ENCODE data around the gene NANOGP8. TPM values are rescaled to one million over a fixed set of nuclear protein-coding genes. Genes with fewer than 3 reads are reported as not detected.

The NANOGP8 gene
- total RNA-seq, 2 donors from 2014 or later = 0.81 TPM; not detected in 1

DNA sequence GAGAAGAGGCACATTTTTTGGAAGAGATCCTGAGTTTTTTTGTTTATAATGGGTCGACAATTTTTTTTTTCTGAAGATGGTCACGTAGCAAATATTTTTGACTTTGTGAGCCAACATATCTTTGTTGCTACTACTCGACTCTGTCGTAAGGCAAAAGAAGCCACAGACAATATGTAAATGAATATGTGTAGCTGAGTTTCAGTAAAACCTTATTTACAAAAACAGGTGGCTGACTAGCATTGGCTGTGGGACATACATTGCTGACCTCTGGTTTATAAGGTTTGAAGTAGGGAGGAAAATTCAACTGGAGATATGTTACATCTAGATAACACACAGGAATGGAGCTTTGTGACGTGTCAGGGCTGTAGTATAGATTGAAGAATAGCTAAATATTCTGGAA lies 22.5 kb upstream of the NANOGP8 start:
- no peak for DNase-seq (ENCODE audit: low spot score)
- TF ChIP-seq, protein P1, sequence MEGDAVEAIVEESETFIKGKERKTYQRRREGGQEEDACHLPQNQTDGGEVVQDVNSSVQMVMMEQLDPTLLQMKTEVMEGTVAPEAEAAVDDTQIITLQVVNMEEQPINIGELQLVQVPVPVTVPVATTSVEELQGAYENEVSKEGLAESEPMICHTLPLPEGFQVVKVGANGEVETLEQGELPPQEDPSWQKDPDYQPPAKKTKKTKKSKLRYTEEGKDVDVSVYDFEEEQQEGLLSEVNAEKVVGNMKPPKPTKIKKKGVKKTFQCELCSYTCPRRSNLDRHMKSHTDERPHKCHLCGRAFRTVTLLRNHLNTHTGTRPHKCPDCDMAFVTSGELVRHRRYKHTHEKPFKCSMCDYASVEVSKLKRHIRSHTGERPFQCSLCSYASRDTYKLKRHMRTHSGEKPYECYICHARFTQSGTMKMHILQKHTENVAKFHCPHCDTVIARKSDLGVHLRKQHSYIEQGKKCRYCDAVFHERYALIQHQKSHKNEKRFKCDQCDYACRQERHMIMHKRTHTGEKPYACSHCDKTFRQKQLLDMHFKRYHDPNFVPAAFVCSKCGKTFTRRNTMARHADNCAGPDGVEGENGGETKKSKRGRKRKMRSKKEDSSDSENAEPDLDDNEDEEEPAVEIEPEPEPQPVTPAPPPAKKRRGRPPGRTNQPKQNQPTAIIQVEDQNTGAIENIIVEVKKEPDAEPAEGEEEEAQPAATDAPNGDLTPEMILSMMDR (IDR thresholded peaks at IDR 0.05) = no peak
- Histone ChIP-seq H3K9me3 (no peaks in the 10 kb centered on the region), H3K27ac (no peak overlapping the region), H3K27me3 (replicated peaks; ENCODE audit: insufficient read depth) (no peaks in the 10 kb centered on the region), H3K36me3 (no peaks in the 10 kb centered on the region), H3K4me3 (no peak overlapping the region), H3K4me1 (ENCODE audit: control insufficient read depth in 1 of 2, low read depth in 2 of 2) (no peaks in the 10 kb centered on the region)
- no peak for ATAC-seq (ENCODE audit: insufficient number of reproducible peaks, low FRiP score, low read depth)

DNA sequence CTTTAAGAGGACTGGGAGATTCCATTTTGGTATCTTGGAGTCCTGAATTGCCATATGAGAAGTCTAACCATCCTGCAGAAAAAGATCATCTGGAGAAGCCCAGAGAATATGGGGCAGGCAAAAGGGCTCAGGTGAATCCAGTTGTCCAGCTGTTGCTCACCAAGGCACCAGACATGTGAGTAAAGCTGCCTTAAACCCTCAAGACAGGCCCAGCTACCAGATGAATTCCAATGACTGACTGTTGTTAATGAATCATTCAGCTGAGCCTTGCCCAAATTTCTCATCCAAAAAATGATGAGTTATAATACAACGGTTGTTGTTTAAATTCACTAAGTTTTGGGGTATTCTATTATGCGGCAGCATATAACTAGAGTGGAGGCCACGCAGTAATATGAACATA lies 22.0 kb upstream of the NANOGP8 start:
- Histone ChIP-seq H3K27ac (no peak overlapping the region), H3K27me3 (replicated peaks; ENCODE audit: insufficient read depth) (no peaks in the 10 kb centered on the region), H3K4me1 (ENCODE audit: control insufficient read depth in 1 of 2, low read depth in 2 of 2) (no peaks in the 10 kb centered on the region), H3K36me3 (no peaks in the 10 kb centered on the region), H3K4me3 (no peak overlapping the region), H3K9me3 (no peaks in the 10 kb centered on the region)
- no peak for ATAC-seq (ENCODE audit: insufficient number of reproducible peaks, low FRiP score, low read depth)
- TF ChIP-seq, protein P1 (IDR thresholded peaks at IDR 0.05) = no peak
- DNase-seq (ENCODE audit: low spot score) = no peak

DNA sequence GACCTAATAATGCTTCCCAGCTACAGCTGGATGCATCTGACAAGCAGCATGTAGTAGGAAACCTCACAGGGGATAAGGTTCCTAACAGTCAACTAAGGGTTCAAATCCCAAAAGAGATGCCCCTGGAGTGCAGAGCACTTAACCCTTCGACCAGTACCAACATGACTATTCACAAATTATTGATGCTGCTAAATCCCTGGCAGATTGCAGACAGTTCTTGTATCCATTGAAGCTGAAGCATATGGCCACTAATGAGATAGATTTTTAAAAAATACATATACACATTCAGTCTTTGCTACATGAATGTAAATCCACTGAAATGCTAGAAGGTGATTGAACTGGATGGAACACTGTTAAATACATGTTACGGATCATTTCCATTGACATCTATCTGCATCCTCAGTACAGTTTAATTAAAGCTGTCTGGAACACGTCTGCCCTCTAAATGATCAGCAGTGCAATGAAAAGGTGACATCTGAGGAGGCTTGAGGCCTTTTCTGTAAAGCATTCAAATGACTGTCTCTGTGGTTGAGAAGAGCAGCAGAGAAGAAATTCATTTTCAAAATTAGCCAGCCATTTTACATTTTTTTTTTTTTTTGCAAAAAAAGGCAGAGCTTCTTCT lies 19.5 kb upstream of the NANOGP8 start:
- DNase-seq (ENCODE audit: low spot score) (no peak), ATAC-seq (ENCODE audit: insufficient number of reproducible peaks, low FRiP score, low read depth) (no peak)
- Histone ChIP-seq H3K4me3 (no peak overlapping the region), H3K27me3 (replicated peaks; ENCODE audit: insufficient read depth) (no peaks in the 10 kb centered on the region), H3K27ac (no peak overlapping the region), H3K9me3 (no peaks in the 10 kb centered on the region), H3K36me3 (no peaks in the 10 kb centered on the region), H3K4me1 (ENCODE audit: control insufficient read depth in 1 of 2, low read depth in 2 of 2) (no peaks in the 10 kb centered on the region)
- TF ChIP-seq, protein P1 (IDR thresholded peaks at IDR 0.05) = no peak

DNA sequence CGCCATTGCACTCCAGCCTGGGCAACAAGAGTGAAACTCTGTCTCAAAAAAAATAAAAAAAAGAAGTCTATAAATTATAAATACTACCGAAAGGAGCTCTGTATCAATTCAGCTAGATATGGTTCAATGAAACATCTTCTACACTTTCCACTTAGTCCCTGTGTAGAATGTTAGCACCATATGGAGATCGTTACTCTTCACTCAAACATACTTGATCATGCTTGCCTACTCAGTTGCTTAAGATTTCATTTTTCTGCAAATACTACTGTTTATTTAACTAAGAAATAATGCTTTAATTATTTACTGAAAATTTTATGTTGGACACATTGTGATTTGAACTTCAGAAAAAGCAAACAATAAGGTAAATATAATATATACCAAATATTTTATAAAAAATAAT lies 17.1 kb upstream of the NANOGP8 start:
- H3K27me3 ChIP-seq (replicated peaks; ENCODE audit: insufficient read depth) = no peaks in the 10 kb centered on the region
- H3K27ac ChIP-seq = no peak overlapping the region
- DNase-seq (ENCODE audit: low spot score) (no peak), ATAC-seq (ENCODE audit: insufficient number of reproducible peaks, low FRiP score, low read depth) (no peak)
- TF ChIP-seq, protein P1 (IDR thresholded peaks at IDR 0.05) = no peak
- no peaks in the 10 kb centered on the region for H3K9me3 ChIP-seq
- no peaks in the 10 kb centered on the region for H3K36me3 ChIP-seq
- no peak overlapping the region for H3K4me3 ChIP-seq
- no peaks in the 10 kb centered on the region for H3K4me1 ChIP-seq (ENCODE audit: control insufficient read depth in 1 of 2, low read depth in 2 of 2)

DNA sequence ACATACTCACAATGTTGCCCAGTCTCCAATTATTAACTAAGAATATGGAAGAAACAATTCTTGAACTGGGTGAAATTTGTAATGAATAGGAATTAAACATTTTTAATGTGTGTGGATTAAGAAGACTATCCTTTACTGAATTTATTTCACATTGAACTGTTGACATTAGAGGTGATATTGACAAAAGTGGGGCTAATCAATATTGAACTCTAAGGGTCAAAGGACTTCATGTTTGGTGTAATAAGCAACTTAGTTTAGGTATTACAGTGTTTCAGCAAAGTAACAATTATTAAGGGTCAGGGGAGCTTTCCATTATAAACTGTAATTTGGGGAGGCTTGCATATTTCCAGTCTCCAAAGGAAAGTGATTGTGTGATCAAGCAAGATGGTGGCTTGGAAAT lies 16.2 kb upstream of the NANOGP8 start:
- H3K27me3 ChIP-seq (replicated peaks; ENCODE audit: insufficient read depth) = no peaks in the 10 kb centered on the region
- TF ChIP-seq, protein P1 (IDR thresholded peaks at IDR 0.05) = no peak
- no peaks in the 10 kb centered on the region for H3K4me1 ChIP-seq (ENCODE audit: control insufficient read depth in 1 of 2, low read depth in 2 of 2)
- no peak overlapping the region for H3K27ac ChIP-seq
- H3K9me3 ChIP-seq = no peaks in the 10 kb centered on the region
- no peak overlapping the region for H3K4me3 ChIP-seq
- no peaks in the 10 kb centered on the region for H3K36me3 ChIP-seq
- ATAC-seq (ENCODE audit: insufficient number of reproducible peaks, low FRiP score, low read depth) (no peak), DNase-seq (ENCODE audit: low spot score) (no peak)

Measured in thoracic aorta (tissue), 2 donors.